Measurements from ENCODE around the gene P3H3.
"Not testable (repeated sequence)": the region's sequence is repeated elsewhere in the genome, so short reads cannot be mapped to it uniquely, and the experiment has no call there.

P3H3 gene

DNA sequence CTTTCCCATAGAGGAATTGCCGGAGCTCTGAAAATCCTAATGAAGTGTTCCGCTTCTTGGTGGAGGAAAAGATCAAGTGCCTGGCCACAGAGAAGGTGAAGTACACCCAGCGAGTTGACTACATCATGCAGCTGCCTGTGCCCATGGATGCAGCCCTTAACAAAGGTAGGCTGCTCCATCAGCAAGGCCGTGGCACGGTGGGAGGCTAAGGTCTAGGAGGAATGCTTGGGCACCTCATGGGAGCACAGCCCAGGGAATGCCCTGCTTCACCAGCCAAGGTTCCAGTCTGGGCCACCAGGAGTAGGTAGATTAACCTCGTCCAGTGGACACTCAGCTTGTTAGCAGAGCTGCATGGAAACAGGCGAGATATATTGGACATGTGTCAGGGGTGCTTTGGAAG is 32.7 kb downstream of the P3H3 start:
- H3K4me3 ChIP-seq (ENCODE audit: low read depth, low read length), result no peak overlapping the region
- no peak for DNase-seq (ENCODE audit: low read depth)

DNA sequence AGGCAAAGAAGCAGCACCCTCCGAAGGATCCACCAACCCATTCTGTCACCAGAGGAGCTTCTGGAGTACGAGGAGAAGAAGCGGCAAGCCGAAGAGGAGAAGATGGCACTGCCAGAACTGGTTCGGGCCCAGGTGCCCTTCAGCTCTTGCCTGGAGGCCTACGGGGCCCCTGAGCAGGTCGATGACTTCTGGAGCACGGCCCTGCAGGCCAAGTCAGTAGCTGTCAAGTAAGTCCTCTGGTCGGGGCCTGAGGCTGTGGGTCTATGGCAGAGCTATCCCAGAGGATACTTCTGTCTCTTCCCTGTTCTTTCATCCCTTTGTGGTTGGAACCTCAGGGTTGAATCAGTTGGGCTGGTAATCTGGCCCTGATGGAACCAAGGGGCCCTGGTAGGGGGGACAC is 33.2 kb downstream of the P3H3 start:
- no peak overlapping the region for H3K4me3 ChIP-seq (ENCODE audit: low read depth, low read length)
- DNase-seq (ENCODE audit: low read depth), result no peak

DNA sequence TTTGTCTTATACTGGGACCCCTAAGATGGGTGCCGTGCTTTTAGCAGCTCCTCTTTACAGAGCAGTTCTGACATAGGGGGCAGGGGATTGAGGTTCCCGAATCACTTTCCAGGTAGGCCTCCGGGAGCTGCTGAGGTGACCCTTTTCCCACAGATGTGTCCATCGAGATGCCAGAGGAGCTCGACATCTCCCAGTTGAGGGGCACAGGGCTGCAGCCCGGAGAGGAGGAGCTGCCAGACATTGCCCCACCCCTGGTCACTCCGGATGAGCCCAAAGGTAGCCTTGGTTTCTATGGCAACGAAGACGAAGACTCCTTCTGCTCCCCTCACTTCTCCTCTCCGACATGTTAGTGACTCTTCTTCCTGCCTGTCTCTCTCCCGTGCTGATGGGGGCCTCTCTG is 34.8 kb downstream of the P3H3 start:
- no peak for DNase-seq (ENCODE audit: low read depth)

DNA sequence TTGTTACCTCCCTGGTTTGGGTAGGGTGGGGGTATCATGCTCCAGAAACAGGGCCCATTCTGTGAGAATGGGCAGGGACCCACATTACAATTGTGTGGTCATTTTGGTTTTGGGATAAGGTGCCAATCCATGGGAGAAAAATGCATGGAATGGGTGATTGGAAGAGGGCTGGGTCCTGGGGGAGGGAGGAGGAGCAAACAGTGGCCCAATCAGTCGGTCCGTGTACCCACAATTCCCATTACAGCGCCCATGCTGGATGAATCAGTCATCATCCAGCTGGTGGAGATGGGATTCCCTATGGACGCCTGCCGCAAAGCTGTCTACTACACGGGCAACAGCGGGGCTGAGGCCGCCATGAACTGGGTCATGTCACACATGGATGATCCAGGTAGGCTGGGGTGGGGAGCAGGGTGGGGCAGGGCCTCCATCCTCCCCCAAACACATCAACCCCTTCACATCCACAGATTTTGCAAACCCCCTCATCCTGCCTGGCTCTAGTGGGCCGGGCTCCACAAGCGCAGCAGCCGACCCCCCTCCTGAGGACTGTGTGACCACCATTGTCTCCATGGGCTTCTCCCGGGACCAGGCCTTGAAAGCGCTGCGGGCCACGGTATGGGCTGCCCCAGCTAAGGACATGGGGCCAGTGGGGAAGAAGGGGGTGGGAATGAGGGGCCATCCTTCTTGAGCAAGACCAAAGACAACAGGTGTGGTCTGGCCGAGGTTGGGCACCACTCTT is 35.5 kb downstream of the P3H3 start:
- H3K4me3 ChIP-seq (ENCODE audit: low read depth, low read length), result no peak overlapping the region
- DNase-seq (ENCODE audit: low read depth), result no peak

More for the DNA sequence above, 34.8 kb downstream of the P3H3 start:
- H3K4me3 ChIP-seq (ENCODE audit: low read depth, low read length), result no peak overlapping the region

DNA sequence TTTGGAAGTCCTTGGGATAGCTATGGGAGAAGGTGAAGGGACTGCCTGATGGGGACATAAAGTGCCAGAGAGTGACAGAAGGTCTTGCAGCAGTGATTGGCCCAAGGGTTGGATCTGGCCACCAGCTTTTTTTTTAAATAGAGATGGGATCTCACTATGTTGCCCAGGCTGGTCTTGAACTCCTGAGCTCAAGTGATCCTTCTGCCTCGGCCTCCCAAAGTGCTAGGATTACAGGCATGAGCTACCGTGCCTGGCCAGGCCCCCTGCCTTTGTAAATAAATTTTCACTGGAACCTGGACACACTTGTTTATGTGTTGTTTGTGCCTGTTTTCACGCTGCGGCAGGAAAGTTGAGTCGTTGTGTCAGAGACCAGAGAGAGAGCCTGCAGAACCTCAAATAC is 37.1 kb downstream of the P3H3 start:
- not testable (repeated sequence) for DNase-seq (ENCODE audit: low read depth); H3K4me3 ChIP-seq (ENCODE audit: low read depth, low read length)

DNA sequence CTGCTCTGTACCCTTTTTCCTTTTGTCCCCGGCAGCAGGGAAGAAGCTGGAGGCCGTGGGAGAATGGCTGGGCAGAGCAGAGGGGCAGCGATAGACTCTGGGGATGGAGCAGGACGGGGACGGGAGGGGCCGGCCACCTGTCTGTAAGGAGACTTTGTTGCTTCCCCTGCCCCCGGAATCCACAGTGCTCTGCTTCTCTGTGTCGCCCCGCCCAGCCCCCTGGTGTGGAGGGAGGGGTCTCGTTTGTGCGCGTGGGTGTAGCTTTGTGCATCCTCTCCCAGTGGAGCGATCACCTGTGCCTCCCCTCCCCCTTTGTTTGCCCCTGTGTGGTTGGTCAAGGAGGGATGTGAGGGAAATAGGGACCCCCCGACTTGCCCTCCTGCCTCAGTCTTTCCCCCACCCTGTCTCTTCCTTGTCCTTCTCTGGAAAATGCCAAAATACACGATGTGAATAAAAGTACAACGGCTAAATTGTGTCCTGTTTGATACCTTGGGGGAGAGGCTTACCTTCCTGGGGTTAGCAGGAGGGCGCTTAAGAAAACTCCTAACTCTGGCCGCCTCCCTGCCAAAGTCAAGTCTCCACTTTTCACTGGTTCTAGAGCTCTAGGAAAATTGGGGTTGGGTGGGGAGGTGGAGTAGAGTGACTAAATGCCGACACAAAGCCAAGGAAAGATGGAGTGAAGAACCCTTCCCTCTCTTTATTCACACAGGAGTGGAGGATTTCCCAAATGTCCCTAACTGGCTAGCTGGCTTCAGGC is 38.1 kb downstream of the P3H3 start:
- DNase-seq (ENCODE audit: low read depth), result no peak
- peak overlapping the region; percentile 83 for H3K4me3 ChIP-seq (ENCODE audit: low read depth, low read length)

DNA sequence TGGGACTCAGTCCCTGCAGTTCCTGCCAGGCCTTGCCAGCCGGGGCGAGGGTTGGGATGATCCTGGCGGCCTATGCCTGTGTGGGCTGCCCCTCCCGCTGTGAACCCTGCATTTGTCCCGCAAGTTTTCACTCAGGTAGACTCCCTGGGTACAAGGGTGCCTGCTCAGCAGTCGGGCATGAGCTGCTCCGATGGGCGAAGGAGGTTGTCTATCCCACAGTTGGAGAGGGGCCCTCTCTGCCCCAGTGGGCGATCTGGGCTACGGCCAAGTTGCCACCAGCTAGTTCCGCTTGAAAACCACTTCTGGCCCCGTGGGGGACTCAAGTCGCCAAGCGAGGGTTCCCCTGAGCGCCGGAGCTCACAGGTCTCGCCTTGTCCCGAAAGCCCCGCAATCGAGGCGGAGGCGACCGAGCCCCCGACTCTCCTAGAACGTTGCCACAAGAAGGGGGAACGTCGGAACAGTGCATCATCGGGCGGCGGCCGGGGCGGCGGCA is 38.8 kb downstream of the P3H3 start:
- no peak for DNase-seq (ENCODE audit: low read depth)
- H3K4me3 ChIP-seq (ENCODE audit: low read depth, low read length), result peak overlapping the region; percentile 83

DNA sequence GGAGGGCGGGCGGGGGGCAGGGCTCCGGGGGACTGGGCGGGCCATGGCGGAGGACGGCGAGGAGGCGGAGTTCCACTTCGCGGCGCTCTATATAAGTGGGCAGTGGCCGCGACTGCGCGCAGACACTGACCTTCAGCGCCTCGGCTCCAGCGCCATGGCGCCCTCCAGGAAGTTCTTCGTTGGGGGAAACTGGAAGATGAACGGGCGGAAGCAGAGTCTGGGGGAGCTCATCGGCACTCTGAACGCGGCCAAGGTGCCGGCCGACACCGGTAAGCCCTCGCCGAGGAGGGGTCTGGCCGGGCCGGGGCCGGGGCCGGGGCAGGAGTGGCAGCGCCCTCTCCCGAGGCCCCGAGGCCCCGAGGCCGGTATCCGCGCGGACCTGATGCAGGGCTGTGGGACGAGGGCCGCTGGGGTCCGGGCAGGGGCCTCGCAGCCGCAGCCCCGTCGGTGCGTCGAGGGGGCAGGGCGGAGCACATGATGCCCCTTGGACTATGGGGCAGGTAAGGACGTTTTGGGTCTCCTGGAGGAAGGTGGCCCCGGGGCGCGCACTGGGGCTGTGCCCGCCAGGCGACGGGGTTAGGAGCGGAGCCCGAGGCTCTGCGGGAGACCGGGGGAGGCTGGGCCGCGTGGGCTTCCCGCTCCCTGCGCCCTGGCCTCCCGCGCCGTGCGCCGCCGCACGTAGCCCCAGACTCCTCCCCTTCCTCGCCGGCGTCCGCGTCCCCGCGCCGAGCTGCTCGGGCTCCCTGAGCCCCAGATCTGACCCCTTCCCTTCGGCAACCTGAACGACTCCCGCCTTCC is 39.4 kb downstream of the P3H3 start, which contains the start of gene TPI1:
Gene TPI1 (plus strand): TSS at position 119 of the 798 bp plus-strand sequence. CDS start 36 bp downstream, at position 155.
- no peak for DNase-seq (ENCODE audit: low read depth)
- peak within 1 kb of the TSS; percentile 83 for H3K4me3 ChIP-seq (ENCODE audit: low read depth, low read length)

DNA sequence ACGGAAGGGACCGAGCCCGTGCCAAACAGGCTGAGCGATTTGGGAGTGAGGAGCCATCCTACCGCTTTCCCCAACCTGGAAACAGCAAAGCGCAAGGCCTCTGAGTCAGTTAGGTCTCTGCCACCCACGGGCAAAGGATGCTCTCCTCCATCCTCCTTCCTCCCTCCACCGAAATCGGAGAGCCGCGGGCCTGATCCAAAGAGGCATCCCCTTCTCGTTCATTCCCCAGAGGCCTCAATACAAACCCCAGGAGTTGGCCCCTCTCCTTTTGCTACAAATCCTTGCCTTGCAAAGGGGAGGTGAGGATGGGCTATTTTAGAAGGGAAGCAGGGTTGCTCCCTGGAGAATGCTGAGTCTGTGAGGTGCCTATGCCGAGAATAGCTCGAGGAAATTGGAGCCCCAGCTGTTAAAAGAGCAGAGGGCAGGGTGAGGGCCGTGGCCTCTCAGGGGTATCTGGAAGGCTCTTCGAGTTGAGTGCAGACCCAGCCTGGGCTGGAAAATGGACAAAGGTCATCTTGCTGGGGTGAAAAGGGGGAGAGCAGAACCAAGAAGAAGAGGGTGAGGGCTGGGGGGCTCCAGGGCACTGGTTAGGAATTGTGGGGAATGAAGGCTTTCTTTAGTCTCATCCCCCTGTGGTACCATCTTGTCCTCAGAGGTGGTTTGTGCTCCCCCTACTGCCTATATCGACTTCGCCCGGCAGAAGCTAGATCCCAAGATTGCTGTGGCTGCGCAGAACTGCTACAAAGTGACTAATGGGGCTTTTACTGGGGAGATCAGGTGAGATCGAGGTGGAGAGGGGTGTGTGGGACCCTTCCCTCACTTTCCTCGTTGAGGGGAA is 40.2 kb downstream of the P3H3 start:
- H3K4me3 ChIP-seq (ENCODE audit: low read depth, low read length), result peak overlapping the region; percentile 83
- no peak for DNase-seq (ENCODE audit: low read depth)

DNA sequence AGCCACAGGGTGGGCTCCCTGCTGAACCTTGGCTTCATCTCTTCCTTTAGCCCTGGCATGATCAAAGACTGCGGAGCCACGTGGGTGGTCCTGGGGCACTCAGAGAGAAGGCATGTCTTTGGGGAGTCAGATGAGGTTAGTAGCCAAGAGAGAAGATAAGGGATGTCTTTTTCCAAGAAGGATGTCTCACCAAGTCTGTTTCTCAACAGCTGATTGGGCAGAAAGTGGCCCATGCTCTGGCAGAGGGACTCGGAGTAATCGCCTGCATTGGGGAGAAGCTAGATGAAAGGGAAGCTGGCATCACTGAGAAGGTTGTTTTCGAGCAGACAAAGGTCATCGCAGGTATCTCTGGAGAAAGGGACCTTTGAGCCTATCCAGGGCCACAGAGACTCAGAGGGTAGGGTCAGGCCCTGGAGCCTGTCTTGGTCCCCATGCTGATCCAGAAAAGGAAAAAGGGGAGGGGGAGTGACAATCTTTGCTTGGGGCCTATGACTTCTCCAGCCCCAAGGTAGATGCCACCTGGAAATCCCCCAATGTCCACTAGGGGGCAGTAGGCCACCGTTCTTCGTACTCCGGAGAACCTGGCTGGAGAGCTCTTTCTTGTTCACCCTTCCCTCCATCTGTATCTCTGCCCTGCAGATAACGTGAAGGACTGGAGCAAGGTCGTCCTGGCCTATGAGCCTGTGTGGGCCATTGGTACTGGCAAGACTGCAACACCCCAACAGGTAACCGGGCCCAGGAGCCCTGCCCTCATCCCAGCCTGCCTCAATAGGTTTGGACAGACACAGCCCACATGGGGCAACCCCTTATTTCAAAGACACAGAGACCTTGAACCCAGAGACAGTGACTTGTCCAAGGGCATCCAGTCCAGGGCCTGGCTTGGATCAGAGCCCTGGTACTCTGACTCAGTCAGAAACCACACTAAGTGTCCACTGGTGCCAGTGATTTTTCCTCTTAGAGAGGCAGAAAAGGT is 41.1 kb downstream of the P3H3 start:
- peak overlapping the region; percentile 83 for H3K4me3 ChIP-seq (ENCODE audit: low read depth, low read length)
- DNase-seq (ENCODE audit: low read depth), result no peak

DNA sequence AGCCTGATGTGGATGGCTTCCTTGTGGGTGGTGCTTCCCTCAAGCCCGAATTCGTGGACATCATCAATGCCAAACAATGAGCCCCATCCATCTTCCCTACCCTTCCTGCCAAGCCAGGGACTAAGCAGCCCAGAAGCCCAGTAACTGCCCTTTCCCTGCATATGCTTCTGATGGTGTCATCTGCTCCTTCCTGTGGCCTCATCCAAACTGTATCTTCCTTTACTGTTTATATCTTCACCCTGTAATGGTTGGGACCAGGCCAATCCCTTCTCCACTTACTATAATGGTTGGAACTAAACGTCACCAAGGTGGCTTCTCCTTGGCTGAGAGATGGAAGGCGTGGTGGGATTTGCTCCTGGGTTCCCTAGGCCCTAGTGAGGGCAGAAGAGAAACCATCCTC is 42.1 kb downstream of the P3H3 start:
- H3K4me3 ChIP-seq (ENCODE audit: low read depth, low read length); DNase-seq (ENCODE audit: low read depth): not testable (repeated sequence)

DNA sequence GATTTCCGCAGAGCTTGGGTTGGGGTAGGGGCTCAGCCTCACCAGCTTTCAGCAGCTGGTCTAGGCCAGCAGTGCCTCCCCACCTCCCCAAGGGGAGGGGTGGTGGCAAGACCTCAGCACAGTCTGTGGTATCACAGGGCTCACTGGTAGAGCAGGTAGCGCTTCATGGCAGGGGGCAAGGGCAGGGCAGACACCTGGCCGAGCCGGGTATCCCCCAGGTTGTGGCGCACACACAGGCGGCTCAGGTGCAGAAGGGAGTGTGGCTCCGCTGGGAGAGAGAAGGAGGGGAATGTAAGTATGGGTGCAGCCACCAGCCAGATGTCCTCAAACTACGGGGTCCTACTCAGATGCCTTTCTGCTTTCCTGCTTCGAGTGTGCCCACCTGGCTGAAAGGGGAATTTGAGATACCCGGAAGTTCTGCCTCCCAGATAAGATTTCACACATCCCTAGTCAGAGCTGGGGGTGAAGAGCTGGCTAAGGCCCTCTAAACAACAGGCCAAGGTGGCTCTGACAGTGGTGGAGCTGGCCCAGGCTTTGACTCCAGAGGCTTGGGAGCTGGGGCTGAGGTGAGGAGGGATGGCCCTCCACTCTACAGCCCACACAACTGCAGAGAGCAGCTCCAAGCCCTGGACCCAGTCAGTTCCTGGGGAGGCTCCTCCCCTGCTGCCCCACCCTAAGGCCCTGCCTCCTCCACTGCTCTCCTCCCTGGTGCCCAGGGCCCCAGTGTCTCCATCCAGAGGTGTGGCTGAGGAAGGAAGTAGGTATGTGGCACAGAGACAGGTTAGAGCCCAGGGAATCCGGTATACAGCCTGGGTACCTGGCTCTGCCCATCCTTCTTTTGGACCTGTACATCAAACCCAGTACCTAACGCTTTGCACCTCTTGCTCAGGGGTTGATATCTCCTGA is 43.1 kb downstream of the P3H3 start:
- H3K4me3 ChIP-seq (ENCODE audit: low read depth, low read length), result peak overlapping the region; percentile 62
- DNase-seq (ENCODE audit: low read depth), result no peak

DNA sequence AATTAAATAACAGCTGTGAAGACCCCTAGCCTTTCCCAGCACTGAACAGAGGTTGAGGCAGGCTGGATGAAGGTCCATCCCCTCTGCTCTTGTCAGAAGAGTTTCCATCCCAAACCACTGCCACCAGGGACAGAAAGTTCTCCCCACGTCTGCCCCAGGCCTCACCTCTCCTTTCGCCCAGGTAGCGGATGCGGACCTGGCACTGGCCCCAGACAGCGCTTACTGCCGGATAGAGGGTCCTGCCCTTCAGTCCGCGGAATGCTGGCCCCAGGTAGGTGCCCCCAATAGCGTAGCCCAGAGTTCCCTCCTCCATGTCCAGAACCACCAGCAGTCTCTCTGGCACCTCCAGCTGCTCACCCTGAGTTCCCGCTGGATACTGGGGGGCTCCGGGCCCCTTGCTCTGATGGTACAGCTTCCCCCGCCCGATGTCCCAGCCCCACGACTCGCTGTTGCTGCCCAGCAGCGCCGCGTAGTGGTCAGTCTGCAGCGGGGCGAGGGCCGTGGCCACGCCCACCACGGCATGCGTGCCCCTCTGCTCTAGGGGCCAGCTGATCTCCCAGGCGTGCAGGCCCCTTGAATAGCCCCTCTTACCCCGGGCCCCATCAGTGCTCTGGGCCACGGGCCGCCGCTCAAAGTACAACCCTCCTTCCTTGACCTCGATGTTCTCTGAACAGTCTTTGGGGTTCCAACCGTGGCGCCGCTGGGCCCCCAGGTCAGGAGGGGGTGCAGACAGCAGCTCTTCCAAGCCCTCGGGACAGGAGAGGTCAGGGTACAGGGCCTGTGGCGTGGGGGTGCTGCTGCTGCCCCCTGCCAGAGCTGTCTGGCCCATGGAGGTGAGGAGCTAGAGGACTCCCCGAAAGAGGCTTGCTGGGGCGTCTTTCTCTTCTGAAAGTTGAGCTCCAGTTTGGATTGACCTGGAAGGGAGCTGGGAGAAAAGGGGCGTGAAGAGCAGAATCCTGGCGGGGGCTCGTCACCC is 44.2 kb downstream of the P3H3 start:
- peak; percentile 25 for DNase-seq (ENCODE audit: low read depth)
- H3K4me3 ChIP-seq (ENCODE audit: low read depth, low read length), result peak overlapping the region; percentile 62

DNA sequence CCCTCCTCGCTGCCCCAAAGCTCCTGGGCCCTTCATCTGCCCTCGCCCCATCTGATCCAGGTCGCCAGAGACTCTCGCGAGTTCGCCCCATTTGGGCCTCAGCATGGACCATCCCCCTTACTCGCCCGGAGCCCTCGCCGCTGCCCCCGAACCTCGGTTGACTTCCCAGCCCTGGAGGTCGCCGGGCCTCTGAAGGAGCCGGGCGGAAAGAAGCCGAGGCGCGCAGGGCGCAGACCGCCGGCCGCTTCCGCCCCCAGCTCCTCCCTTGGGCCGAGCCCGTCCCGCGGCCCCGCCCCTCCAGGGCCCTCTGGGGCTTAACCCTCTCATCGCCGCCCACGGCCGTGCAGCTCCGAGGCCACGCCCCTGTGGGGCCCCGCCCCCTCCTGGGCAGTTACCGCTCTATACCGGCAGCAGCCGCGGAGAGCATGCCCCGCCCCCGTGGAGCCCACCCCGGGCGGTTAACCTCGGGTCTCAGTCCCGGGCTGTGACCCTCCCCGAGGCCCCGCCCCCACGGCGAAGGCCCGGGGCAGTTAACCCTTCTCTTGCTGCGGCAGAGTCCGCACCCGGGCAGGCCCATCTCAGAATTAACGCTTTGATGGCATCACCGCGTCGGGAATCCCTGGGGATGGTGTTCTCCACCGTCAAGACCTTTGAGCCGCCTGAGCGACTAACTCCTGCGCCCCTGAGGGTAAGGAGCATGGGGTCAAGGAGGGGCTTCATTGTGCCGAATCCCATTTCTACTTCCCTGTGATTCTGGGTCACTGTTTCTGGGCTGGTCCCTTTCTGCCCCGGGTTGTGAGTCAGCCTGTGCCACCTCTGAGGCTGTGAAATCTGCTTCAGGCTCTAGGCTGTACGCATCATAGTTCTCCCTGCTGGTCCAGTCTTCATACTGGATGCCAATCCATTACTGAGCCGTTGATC is 45.1 kb downstream of the P3H3 start, which contains the start of gene SPSB2:
Gene SPSB2 (minus strand): TSS at position 210 of the 921 bp plus-strand sequence. CDS start 402 bp downstream, outside the sequence.
- H3K4me3 ChIP-seq (ENCODE audit: low read depth, low read length), result peak within 1 kb of the TSS; percentile 62
- DNase-seq (ENCODE audit: low read depth), result peak; percentile 78

DNA sequence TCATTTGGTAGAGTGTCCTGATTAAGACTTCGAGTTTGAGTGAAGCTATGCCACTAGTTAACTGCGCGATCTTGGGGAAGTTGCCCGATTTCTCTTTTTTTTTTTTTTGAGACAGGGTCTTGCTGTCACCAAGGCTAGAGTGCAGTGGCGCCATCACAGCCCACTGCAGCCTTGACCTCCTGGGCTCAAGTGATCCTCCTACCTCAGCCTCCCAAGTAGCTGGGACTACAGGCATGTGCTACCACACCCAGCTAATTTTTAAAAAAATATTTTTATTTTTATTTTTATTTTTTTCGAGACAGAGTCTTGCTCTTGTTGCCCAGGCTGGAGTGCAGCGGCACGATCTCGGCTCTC is 45.8 kb downstream of the P3H3 start:
- not testable (repeated sequence) for DNase-seq (ENCODE audit: low read depth)
- peak overlapping the region; percentile 62 for H3K4me3 ChIP-seq (ENCODE audit: low read depth, low read length)
